ENCODE results near the gene ZNF462.

GRCh38 chr9:106828965-106829364, 34.0 kb upstream of the ZNF462 start:
- TF ChIP-seq, protein P1, sequence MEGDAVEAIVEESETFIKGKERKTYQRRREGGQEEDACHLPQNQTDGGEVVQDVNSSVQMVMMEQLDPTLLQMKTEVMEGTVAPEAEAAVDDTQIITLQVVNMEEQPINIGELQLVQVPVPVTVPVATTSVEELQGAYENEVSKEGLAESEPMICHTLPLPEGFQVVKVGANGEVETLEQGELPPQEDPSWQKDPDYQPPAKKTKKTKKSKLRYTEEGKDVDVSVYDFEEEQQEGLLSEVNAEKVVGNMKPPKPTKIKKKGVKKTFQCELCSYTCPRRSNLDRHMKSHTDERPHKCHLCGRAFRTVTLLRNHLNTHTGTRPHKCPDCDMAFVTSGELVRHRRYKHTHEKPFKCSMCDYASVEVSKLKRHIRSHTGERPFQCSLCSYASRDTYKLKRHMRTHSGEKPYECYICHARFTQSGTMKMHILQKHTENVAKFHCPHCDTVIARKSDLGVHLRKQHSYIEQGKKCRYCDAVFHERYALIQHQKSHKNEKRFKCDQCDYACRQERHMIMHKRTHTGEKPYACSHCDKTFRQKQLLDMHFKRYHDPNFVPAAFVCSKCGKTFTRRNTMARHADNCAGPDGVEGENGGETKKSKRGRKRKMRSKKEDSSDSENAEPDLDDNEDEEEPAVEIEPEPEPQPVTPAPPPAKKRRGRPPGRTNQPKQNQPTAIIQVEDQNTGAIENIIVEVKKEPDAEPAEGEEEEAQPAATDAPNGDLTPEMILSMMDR (conservative IDR thresholded peaks at IDR 0.05 in 1 of 2, IDR thresholded peaks at IDR 0.05 in 1 of 2; ENCODE audit: low read depth in 1 of 2, low read length in 2 of 2), result no peak
- no peak for TF ChIP-seq EZH2 (IDR thresholded peaks at IDR 0.05; ENCODE audit: low read length, missing control alignments)

All from fibroblast of lung (primary cell).